Germinal center (tissue), 1 donor: ENCODE measurements around the gene QKI.
A peak's percentile ranks its signal among the peaks of the same experiment; 100 is the strongest.
"Not testable (repeated sequence)": the region's sequence is repeated elsewhere in the genome, so short reads cannot be mapped to it uniquely, and the experiment has no call there.

Experiments used
- DNase-seq: peaks from one replicate; pipeline ENCODE4 v3.0.0; 2012; ENCODE audit warnings: mixed read lengths, low spot score

Gene QKI

DNA sequence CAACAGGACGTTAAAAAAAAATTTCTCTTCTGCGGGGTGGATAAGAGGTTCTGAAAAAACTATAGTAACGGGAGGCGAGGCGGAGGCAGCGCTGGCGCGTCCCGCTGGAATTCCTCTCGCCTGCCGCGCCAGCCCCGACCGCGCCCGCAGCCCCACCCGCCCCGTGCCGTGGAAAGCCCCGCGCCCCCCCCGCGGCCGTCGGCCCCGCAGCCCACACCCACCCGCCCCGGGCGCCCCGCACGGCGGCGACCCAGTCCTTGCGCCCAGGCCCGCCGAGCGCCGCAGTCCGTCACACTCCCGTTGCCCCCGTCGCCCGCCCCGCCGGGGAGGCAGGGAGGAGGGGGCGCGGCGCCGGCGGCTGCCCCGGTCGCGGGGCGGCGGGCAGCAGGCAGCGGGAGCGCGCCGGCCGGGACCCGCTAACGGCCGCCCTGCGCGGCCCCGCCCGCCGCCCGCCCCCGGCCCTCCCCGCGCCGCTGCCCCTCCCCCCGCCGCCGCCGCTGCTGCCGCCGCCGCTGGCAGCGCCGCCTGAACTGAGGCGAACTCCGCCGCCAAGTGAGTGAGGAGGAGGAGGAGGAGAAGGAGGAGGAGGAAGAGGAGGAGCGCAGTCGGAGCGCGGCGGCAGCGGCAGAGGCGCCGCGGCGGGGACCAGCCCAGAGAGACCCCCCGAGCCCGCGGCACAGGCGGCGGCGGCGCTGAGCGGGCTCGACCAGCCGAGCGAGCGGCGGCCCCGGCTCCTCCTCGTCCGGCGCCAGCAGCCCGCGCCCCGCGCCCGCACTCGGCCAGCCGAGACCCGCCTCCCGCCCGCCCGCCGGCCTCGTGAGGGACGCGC, at the start of gene QKI:
TSS of gene QKI (plus strand) at position 602 of the 829 bp plus-strand sequence. CDS start 476 bp downstream, outside the sequence.
- peak; percentile 77 for DNase-seq

DNA sequence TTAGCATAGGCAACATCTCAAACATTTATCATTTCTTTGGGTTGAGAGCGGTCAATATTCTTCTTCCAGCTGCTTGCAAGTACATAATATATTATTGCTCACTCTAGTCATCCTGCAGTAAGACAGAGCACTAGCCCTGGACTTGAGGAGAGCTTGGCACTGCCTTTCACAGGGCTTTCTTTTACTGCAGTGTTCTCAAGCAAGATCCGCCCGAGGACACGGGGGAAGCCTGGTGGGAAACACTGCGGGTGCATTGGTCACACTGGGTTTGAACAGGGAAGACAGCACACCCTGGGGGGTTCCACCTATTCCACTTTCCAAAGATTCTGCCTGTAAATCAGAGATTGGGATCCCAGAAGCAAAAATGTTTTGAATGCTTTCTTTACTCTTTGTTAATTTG, 48.2 kb upstream of the QKI start:
- DNase-seq, result no peak

DNA sequence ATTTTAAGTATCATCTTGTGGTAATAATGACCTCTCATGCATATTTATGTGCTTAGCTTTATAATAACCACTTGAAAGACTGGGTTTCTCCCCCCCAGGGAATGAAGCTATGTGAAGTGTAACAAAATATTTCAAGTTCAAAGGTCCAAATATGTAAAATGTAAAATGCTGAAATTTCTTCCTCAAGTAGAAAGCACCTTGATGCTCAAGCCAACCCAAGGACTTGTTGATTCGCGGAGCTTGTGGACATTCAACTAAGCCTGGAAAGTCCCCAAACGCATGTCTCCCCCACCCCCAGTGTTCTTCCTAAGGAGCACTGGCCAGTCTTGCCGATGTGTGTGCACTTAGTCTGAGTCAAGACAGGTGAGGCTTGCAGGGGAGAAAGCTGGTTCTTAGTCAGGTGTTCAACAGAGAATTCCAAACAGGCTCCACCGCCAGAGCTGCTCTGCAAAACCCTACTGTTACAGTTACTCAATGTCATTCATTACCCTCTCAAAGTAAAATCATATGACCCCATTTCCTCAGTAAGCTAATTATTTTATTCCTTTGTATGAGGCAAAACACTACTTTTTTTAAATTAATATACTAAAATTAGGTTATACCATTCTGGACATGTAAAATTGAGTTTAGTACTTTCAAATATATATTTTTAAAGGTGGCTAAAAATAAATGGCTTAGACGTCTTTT, 46.9 kb upstream of the QKI start:
- no peak for DNase-seq

DNA sequence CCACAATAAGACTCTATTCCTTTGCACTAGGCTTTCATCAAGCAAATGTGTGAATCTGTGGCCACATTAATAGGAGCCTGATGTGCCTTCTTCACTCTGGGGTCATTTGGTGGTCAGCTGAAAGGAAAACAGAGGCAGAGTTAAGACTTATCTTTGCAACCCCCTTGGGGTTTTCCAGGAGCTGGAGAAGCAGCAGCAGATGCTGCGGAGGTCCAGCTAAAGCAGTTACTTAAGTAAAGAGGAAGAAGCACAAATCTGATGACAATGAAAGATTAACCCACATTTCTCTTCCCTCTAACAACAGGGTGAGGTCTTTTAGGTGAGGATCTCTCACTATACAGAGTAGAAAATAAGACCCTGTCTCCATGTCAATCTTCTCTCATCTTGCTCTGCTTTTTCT, 45.4 kb upstream of the QKI start:
- DNase-seq, result no peak

DNA sequence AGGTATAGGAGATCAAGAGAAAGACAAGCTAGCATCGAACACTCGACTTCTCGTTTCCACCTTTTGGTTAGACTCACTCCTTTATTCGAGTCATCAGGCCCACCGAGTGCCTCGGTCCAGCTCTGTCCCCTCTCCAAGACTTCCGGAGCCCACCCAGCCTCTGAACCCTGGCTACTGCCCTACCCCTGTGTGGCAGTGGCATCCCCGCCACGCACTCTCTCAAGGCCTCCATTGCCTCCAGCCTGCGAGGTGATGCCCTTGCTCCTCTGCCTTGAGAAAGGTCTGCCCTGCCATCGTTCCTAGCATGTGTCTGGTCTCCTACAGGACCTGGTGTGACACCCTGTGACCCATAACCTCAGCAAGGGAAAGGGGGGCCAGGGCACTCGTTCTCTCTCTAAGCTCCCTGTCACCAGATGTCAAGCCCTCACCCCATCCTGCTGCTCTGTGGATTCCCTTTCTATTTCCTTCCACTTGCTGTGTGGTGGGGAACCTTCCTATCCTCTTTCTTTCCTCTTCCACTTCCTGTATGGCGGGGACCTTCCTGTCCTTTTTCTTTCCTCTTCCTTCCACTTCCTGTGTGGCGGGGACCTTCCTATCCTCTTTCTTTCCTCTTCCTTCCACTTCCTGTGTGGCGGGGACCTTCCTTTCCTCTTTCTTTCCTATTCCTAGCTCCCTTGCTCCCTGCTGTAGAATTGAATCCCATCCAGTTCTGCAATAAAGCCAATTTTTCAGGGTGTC, 44.7 kb upstream of the QKI start:
- no peak for DNase-seq

DNA sequence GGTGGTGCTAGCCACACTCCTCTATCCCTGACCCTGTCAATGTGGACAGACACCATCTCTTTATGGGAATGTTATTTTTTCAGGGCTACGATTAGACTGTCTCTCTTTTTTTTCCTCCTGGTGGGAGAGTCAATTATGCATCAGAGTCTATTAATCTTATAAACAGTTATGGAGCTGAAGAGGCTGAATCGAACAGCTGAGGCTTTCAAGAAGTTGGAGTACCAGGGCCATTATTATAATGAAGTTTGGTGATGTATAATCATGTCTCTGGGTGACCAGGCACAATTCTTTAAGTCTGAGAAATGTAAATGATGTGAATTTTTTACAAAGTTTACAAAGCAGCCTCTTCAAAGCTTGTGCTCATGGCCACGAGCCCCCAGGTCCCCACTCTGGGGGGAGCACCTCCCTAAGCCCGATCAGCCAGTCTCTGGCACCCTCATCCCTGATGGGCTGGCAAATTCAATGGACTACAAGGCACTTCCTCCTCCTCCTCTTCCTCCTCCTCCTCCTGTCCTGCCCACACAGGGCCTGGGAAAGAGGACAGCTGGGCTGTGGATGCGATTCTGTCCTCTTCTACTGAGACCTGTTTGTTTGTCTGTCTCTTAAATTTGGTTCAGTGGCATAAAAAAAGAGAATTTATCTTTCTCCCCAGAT, 43.9 kb upstream of the QKI start:
- no peak for DNase-seq

DNA sequence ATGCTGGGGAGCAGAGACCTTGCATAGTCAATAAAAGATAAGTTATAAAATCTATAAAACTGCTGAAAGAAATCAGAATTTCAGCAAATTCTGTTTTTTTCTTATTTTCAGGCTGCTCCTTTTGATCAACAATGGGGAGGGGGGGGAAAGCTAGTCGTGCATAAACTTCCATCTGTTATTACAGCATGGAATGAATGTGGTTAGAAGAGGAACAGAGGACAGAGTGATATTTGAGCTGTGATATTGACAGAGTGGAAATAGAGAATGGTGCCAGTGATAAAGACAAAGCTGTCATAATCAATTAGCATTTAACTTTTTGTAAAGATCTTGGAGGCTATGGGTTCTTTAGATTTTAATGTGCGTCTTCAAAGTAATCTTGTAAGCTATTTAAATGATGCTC, 43.4 kb upstream of the QKI start:
- DNase-seq, result no peak

DNA sequence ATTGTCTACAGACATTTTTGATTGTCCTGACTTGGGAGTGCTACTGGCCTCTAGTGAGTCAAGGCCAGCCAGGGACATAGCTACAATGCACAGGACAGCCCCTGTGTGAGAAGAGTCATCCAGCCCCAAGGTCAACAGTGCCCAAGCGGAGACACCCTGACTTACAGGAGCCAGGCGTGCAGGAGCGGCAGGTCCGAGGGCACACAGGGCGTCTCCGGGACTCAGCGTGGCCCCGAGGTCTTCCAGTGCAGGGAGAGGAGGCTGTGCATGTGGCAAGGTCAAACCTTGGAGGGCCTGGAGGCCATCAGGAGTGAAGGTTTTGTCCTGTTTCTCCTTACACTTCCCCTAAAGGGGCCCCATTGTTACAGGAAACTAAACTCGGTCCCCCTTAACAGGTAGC, 41.3 kb upstream of the QKI start:
- DNase-seq, result no peak

DNA sequence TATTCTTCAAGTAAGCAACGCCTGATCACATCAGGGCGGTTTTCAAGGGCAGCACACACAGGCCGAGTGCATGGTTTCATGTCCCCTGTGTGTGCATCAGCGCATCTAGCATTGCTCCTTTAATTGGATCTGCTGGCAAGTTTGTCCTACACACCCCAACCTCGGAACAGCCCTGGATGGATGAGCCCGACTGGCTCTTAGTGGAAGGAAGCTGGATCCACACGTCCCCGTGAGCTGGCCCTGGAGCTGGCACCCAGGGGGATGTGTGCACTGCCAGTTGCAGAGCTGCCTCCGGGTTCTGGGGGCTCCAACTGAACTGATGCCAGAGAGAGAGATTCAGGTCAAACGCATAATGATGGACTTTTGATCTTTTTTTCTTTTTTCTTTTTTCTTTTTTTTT, 39.2 kb upstream of the QKI start:
- DNase-seq, result no peak

DNA sequence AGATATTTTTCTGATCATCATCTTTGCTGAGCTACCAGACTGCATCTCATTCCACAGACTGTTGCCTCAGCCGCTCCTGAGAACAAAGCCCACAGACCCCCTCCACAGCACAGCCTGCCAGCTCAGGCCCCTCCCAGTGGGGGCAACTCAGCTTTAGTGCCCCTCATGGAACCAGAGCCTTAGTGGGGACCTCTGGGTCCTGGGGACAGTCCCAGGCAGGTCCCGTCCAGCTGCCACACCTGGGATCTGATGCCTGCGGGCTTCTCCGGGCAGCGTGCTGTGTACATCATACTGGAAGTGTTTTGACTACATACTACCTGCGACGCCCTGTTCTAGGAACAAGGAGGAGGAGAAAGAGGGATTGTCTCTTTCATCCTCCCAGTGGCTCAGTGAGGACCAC, 38.3 kb upstream of the QKI start:
- no peak for DNase-seq

DNA sequence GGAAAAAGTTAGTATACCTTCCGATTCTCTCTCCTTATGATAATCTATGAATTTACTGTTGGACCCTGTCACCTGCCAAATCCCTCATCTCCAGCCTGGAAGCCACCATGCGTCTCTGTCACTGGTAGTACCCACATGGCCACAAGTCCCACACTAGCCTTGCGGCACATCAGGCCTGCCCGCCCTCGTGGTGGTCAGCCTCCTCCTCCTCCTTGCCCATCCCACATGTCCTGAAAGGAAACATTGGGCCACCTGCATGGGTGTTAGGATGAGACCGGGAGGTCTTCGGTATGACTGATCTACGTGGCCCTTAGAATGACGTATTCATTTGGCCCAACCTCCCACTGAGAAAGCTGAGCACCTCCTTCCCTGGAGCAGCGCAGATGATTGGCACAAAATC, 37.0 kb upstream of the QKI start:
- no peak for DNase-seq

DNA sequence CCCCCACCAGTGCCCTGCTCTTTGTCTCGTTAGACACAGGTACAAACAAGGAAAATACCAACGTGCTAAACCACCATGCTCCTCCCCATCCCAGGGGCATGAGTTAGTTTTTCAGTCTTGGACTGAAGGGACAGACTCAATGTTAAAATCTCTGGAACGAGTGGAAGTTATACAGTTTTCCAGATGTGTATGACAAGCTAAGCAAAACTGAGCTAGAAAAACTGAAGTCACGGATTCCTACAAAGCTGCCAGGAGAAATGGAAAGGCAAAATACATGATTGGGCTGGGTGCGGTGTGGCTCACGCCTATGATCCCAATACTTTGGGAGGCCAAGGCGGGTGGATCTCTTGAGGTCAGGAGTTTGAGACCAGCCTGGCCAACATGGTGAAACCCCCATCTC, 34.3 kb upstream of the QKI start:
- no peak for DNase-seq

DNA sequence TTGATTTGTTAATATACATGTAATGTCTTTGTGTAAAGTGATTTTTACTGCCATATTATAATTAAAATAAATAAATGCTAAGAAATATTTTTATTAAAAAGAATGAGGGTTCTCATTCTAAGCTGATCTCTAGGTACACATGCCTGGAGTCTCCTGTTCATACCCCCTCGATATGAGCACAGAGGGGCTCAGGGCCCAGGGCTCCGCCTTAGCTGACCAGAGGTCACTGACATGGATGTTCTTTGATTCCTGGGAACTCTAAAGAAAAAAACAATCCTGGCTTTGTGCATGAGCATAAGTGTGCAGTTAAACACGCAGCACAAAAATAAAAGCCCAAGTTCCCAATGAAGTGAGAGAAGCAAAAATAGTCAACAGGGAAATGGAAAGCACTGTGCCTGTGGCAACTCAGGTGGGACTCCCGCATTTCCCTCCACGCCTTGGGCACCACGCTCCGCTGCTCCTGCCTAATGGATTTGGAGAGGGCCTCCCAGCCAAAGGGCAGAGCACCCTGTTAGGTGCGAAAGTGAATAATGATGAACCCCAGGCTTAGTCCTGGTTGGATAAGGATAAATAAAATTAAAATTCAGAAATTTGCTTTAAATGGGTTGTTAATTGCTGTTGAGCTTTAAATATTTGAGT, 33.3 kb upstream of the QKI start:
- DNase-seq, result no peak

DNA sequence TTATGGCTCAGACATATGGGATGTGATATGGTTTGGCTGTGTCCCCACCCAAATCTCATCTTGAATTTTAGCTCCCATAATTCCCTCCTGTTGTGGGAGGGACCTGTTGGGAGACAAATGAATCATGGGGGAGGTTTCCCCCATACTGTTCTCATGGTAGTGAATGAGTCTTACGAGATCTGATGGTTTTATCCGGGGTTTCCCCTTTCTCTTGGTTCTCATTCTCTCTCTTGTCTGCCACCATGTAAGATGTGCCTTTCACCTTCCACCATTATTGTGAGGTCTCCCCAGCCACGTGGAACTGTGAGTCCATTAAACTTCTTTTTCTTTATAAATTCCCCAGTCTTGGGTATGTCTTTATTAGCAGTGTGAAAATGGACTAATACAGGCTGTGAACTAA, 31.1 kb upstream of the QKI start:
- not testable (repeated sequence) for DNase-seq

DNA sequence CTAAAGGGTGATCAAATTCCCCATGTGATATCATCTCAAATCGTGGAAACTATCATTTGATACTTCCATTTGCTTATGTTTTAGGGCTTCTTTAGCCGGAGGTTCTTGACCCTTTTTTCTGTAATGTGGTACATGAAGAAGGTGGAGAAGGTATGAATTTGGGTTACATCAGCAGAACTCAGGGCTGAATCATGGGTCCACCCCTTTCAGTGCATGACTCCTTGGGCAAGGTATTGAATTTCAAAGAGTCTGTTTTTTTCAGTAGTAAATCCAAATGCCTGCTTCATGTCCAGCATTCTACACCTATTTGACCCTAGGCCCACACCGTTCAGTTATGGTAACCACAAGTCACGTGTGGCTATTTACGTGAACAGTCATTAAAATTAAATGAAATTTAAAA, 30.6 kb upstream of the QKI start:
- DNase-seq, result no peak

DNA sequence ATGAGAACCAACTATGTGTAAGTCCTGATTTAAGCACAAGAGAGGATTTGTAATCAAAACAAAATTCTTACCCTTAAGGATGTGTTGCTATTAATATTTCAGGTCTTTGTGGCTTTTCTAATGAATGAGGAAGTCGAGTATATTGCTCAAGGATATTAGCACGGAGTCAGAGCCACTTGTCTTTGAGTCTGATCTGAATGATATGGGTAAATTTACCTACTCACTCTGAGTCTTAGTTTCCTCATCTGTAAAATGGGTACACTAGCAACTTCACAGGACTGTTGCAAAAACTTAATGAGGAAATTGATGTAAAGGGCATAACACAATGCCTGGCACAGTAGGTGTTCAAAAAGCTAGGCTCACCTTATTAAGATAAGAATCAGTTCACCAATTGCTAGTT, 30.0 kb upstream of the QKI start:
- DNase-seq, result no peak

DNA sequence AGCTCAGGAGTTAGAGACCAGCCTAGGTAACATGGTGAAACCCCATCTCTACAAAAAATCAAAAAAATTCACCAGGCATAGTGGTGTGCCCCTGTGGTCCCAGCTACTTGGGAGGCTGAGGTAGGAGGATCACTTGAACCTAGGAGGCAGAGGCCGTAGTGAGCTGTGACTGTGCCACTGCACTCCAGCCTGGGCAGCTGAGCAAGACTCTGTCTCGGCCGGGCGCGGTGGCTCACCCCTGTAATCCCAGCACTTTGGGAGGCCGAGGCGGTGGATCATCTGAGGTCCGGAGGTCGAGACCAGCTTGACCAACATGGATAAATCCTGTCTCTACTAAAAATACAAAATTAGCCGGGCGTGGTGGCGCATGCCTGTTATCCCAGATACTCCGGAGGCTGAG, 29.0 kb upstream of the QKI start:
- DNase-seq, result not testable (repeated sequence)

DNA sequence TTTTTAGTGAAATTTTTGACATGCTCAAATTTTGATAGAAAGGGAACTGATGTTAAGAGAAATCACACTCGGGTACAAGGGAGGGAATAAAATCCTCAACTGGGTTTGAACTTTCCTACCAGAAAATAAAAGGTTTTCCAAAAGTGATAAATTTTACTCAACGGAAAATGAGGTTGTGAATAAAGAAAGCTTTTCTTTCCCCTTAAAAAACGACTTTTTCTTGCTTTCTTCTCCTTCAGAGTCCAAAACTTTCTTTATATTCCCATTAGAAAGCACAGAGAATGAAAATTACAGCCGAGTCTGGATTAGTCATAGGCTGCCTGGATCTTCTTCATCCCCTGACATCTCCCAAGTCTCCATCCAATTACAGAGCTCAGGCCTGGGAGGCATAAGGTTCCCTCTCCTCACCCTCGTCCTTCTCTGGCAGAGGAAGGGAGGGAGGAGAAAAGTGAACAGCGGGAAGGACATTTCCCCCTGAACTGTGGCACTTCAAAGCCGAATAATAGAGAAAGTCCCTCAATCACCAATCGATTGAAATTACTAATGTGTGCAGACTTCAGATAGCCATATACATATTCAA, 28.1 kb upstream of the QKI start:
- DNase-seq, result no peak

DNA sequence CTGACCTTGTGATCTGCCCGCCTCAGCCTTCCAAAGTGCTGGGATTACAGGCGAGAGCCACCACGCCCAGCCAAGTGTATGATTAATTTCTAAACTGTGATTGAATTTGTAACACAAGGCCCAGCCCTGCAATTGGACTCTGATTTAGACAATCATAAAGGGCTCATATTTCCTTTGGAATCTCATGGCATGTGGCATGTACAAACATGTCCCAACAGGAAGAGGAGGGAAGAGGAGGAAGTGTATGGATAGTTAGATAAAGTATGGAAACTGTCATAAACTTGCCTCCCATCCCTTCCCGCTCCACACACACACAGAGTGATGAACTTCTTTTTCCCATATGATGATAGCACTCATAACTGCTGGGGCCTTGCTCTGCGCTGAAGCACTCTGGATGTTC, 27.2 kb upstream of the QKI start:
- DNase-seq, result no peak

DNA sequence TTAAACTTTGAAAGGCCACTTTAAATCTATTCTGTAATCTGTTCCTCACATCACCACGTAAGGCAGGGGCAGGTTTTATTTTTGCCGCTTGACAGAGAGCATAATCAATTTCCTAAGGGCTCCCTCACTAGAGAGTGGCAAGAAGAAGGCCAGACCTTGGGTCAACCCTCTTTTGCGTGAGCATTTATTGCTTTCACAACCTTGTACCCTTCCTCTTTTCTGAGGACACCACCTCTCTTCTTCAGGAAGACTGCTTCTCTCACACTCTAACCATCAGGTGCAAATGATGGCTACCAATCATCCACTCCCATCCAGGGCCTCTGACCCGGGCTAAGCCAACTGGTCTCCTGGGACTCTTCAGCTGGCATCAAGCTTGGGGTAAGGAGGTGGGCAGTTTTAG, 25.2 kb upstream of the QKI start:
- DNase-seq, result no peak

DNA sequence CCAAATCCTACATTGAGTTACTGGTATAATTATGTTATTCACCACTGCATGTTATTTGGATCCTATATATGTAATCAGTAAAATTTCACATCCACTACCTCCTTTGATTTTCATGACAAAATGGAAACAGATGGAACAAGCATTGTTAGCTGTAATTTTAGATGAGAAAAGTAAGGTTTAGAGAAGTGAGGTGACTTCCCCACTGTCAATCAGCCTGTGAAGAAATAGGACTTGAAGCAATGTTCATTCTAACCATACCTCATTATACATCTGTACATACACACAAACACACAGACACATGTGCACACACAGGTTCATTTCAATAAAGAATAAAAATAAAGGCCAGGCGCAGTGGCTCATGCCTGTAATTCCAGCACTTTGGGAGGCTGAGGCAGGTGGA, 23.7 kb upstream of the QKI start:
- DNase-seq, result no peak

DNA sequence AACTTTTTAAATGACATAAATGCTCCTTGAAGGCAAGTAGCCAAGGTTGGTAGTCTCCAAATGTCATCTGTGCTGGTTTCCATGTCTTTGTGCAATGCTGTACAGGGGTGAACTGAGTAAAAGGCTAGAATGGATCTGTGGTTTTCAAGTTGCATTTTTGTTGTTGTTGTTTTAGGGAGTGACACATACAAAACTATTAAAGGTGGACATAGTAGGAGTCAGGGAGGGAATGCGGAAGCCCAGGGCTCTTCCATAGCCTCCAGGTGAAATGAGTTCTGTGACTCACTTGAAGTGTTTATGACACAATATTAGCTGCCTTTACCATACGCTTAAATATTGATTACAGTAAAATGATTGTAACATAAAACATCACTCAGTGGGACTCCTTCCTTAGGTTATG, 22.5 kb upstream of the QKI start:
- DNase-seq, result no peak
